B cell (primary cell): ENCODE results near the gene ATXN7.

Experiments used
- CTCF ChIP-seq: fragments of 200-600 bp; IDR thresholded peaks from one replicate; pipeline ENCODE4 v1.8.0; 2022; ENCODE audit warnings: antibody characterized with exemption, mild to moderate bottlenecking
- EZH2 ChIP-seq: IDR thresholded peaks from 2 replicates; pipeline ENCODE4 v1.6.1; 2012; ENCODE audit warnings: borderline replicate concordance, low read depth, mild to moderate bottlenecking, moderate library complexity, low read length; ENCODE audit not compliant: insufficient read depth, poor library complexity, severe bottlenecking

- TF ChIP-seq EZH2 (no peak), CTCF (no peak)
Observed at GRCh38 chr3:64049136-64049535, 185.5 kb downstream of the ATXN7 start.
